MM.1S (cell line): Measurements from ENCODE around the gene BCOR.

Experiments
- DNase-seq: peaks from one replicate; pipeline ENCODE4 v3.0.0-alpha.2; 2015
- H2AFZ ChIP-seq: fragments of 300-600 bp; sonication (generic); 2 replicates; pipeline ENCODE4 v1.6.0; 2016; ENCODE audit warnings: antibody characterized with exemption, low read length
- H3F3A ChIP-seq: fragments of 300-600 bp; sonication (generic); 2 replicates; pipeline ENCODE4 v1.6.1; 2016; ENCODE audit warnings: mild to moderate bottlenecking, antibody characterized with exemption, low read length, moderate library complexity, mixed read lengths; ENCODE audit not compliant: insufficient read depth
- H3K27ac ChIP-seq: fragments of 300-600 bp; sonication (generic); 2 replicates; pipeline ENCODE4 v1.5.1; 2016; ENCODE audit warnings: mild to moderate bottlenecking, low read length
- H3K27me3 ChIP-seq: fragments of 300-600 bp; sonication (generic); replicated peaks from 2 replicates; pipeline ENCODE4 v1.6.0; 2016; ENCODE audit warnings: low read length; ENCODE audit not compliant: insufficient read depth
- H3K36me3 ChIP-seq: fragments of 300-600 bp; sonication (generic); replicated peaks from 2 replicates; pipeline ENCODE4 v1.6.1; 2016; ENCODE audit warnings: mild to moderate bottlenecking, low read length, mixed read lengths; ENCODE audit not compliant: insufficient read depth
- H3K4me1 ChIP-seq: fragments of 300-600 bp; sonication (generic); 2 replicates; pipeline ENCODE4 v1.6.1; 2016; ENCODE audit warnings: low read length, mixed read lengths
- H3K4me2 ChIP-seq: fragments of 300-600 bp; sonication (generic); 2 replicates; pipeline ENCODE4 v1.6.0; 2016; ENCODE audit warnings: low read depth, low read length
- H3K4me3 ChIP-seq: fragments of 300-600 bp; sonication (generic); 2 replicates; pipeline ENCODE4 v1.5.1; 2016; ENCODE audit warnings: low read length, mixed read lengths
- H3K79me2 ChIP-seq: fragments of 300-600 bp; sonication (generic); 2 replicates; pipeline ENCODE4 v1.6.1; 2016; ENCODE audit warnings: mixed run types, low read length, mixed read lengths
- H3K9ac ChIP-seq: fragments of 300-600 bp; sonication (generic); 2 replicates; pipeline ENCODE4 v1.6.1; 2016; ENCODE audit warnings: low read length, mixed read lengths
- H3K9me2 ChIP-seq: fragments of 300-600 bp; sonication (generic); replicated peaks from 2 replicates; pipeline ENCODE4 v1.6.1; 2016; ENCODE audit warnings: mild to moderate bottlenecking, low read length, mixed read lengths; ENCODE audit not compliant: insufficient read depth
- H3K9me3 ChIP-seq: fragments of 300-600 bp; sonication (generic); replicated peaks from 2 replicates; pipeline ENCODE4 v1.6.1; 2016; ENCODE audit warnings: mild to moderate bottlenecking, low read length, mixed read lengths; ENCODE audit not compliant: insufficient read depth
- H4K20me1 ChIP-seq: fragments of 300-600 bp; sonication (generic); 2 replicates; pipeline ENCODE4 v1.6.1; 2016; ENCODE audit warnings: mild to moderate bottlenecking, low read length, moderate library complexity, mixed read lengths; ENCODE audit not compliant: insufficient read depth
- EZH2 ChIP-seq: fragments of 300-600 bp; sonication (generic); optimal IDR thresholded peaks from 2 replicates; pipeline ENCODE3; 2017; ENCODE audit warnings: low read depth, mild to moderate bottlenecking, antibody characterized with exemption, low read length, mixed read lengths
- EZH2phosphoT487 ChIP-seq: fragments of 300-600 bp; sonication (generic); IDR thresholded peaks from 2 replicates; pipeline ENCODE4 v1.6.1; 2018; ENCODE audit warnings: antibody characterized with exemption, low read length
- TF ChIP-seq, protein P1 (sequence below): fragments of 300-600 bp; sonication (generic); IDR thresholded peaks from 2 replicates; pipeline ENCODE4 v1.5.1; 2016; ENCODE audit warnings: antibody characterized with exemption, low read length, mixed read lengths

BCOR gene

DNA sequence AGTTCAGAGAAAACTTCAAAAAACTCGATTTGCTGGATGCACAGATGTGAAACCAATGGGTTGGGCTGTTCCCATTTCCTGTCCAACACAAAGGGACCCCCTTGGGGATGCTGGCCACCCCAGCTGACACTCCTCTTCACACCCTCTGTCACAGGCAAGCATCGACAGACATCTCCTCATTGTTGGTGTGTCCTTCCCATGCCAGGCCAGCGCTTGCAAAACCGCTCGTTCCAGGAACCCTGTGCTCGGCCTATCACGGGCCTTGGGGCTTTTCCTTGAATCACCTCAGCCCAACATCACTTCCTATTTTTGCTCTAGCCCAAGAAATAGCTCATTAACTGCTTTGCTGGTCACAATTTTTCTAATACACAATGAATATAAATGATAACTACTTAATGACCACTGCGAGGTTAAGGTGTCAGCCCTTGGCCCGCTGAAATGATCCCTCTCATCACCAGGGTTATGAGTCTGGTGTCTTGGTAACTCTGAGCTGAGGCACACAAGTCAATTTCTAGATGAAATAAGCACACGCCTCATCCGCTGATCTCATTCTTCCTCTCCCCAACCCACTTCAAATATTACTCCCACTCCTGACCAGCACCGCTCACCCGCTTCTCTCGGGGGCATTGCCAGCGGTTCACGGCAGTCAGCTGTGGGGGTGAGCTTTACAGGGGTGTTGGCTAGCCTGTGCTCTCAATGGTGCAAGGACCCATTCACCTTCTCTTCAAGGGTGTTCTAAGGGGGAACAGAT is 32.3 kb downstream of the BCOR start:
- Histone ChIP-seq H2AFZ (no peak overlapping the region), H3F3A (no peaks in the 10 kb centered on the region; the same call in 1 of the 2 replicates), H3K9me2 (no peaks in the 10 kb centered on the region), H3K9ac (no peak overlapping the region), H3K27me3 (no peaks in the 10 kb centered on the region), H3K27ac (no peak overlapping the region), H4K20me1 (peaks cover 4% of the 10 kb centered on the region; the same call in 1 of the 2 replicates), H3K9me3 (no peaks in the 10 kb centered on the region), H3K4me1 (no peaks in the 10 kb centered on the region), H3K4me3 (no peak overlapping the region), H3K4me2 (no peak overlapping the region), H3K36me3 (no peaks in the 10 kb centered on the region), H3K79me2 (peaks cover 92% of the 10 kb centered on the region)
- no peak for DNase-seq
- TF ChIP-seq, protein P1, sequence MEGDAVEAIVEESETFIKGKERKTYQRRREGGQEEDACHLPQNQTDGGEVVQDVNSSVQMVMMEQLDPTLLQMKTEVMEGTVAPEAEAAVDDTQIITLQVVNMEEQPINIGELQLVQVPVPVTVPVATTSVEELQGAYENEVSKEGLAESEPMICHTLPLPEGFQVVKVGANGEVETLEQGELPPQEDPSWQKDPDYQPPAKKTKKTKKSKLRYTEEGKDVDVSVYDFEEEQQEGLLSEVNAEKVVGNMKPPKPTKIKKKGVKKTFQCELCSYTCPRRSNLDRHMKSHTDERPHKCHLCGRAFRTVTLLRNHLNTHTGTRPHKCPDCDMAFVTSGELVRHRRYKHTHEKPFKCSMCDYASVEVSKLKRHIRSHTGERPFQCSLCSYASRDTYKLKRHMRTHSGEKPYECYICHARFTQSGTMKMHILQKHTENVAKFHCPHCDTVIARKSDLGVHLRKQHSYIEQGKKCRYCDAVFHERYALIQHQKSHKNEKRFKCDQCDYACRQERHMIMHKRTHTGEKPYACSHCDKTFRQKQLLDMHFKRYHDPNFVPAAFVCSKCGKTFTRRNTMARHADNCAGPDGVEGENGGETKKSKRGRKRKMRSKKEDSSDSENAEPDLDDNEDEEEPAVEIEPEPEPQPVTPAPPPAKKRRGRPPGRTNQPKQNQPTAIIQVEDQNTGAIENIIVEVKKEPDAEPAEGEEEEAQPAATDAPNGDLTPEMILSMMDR: no peak
- TF ChIP-seq EZH2 (no peak), EZH2phosphoT487 (no peak)

DNA sequence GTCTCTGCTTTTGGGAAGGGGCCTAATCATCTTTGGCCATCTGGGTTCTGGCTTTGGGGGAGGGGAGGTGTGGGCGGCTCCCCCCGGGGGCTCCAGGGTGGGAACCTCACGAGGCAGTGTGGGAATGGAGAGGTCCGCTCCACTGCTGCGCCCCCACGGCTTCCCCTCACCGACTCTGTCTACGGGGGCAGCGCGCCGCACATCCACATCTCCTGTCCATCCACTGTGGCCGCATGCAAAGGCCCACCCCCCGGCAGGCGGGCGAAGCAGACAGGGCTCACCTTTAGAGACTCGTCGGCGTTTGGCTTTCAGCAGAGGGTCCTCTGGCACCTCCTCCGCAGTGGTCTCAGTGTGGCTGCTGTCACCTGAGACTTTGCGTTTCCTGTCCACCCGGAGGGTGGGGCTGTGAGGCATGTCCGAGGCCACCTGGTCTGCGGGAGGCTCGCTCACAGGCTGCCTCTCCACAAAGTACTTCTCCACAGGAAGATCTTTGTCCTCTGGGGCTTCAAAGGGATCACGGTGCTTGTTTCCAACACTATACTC is 33.6 kb downstream of the BCOR start:
- H3K79me2 ChIP-seq: peaks cover 92% of the 10 kb centered on the region
- no peak overlapping the region for H3K4me3 ChIP-seq
- no peak overlapping the region for H3K4me2 ChIP-seq
- no peak for DNase-seq
- no peaks in the 10 kb centered on the region for H3K36me3 ChIP-seq
- no peaks in the 10 kb centered on the region for H3K9me3 ChIP-seq
- no peak overlapping the region for H2AFZ ChIP-seq
- TF ChIP-seq EZH2: no peak
- no peak for TF ChIP-seq EZH2phosphoT487
- TF ChIP-seq, protein P1: no peak
- H3F3A ChIP-seq: no peaks in the 10 kb centered on the region; the same call in 1 of the 2 replicates
- H3K4me1 ChIP-seq: no peaks in the 10 kb centered on the region
- no peaks in the 10 kb centered on the region for H3K27me3 ChIP-seq
- H3K9ac ChIP-seq: no peak overlapping the region
- peaks cover 4% of the 10 kb centered on the region; the same call in 1 of the 2 replicates for H4K20me1 ChIP-seq
- H3K27ac ChIP-seq: no peak overlapping the region
- no peaks in the 10 kb centered on the region for H3K9me2 ChIP-seq

DNA sequence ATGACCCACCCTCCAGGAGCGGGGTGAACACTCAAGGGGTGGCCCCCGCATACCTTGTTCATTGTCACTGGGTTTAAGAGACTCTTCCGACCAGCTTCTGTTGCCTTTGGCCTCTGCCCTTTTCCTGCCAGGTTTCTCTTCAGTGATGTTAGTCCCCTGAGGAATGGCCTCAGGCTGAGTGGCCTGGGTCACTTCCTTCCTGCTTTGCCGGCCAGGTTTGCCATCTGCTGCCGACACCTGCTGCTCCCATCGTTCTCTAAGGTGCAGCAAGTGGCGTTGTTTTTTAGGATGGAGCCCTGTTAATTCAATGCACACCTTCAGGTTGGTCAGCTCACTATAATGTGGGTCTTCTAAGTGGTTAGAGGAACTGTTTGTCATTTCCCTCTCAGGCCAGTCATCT is 34.2 kb downstream of the BCOR start:
- no peaks in the 10 kb centered on the region for H3K9me3 ChIP-seq
- DNase-seq: no peak
- H3F3A ChIP-seq: no peaks in the 10 kb centered on the region; the same call in 1 of the 2 replicates
- no peak overlapping the region for H3K27ac ChIP-seq
- no peaks in the 10 kb centered on the region for H3K9me2 ChIP-seq
- no peaks in the 10 kb centered on the region for H3K36me3 ChIP-seq
- no peak overlapping the region for H2AFZ ChIP-seq
- H3K79me2 ChIP-seq: peaks cover 92% of the 10 kb centered on the region
- no peak overlapping the region for H3K4me2 ChIP-seq
- TF ChIP-seq EZH2 (no peak), EZH2phosphoT487 (no peak)
- TF ChIP-seq, protein P1: no peak
- H4K20me1 ChIP-seq: peaks cover 4% of the 10 kb centered on the region; the same call in 1 of the 2 replicates
- no peaks in the 10 kb centered on the region for H3K4me1 ChIP-seq
- H3K4me3 ChIP-seq: no peak overlapping the region
- H3K27me3 ChIP-seq: no peaks in the 10 kb centered on the region
- H3K9ac ChIP-seq: no peak overlapping the region
